Activated B cell treated with CpG ODN at 0.5 μM for 24 hours (primary cell): ENCODE data around the gene LDLRAD4. TPM values are rescaled to one million over a fixed set of nuclear protein-coding genes. Genes with fewer than 3 reads are reported as not detected.

Experiments
- ATAC-seq: fragments of 200-7000 bp; cut with Tn5 transposase; one replicate; pipeline ENCODE4 v1.10.0; 2021; ENCODE audit warnings: low read depth, mild to moderate bottlenecking, moderate library complexity
- CTCF ChIA-PET: fragments of 350-600 bp; sonication (Branson Sonifier 250); formaldehyde crosslinking; loops from one replicate; lab custom pipeline; 2021; ENCODE audit warnings: antibody characterized with exemption; lab: Charles Lee
- POLR2A ChIA-PET: fragments of 350-600 bp; sonication (Branson Sonifier 250); formaldehyde crosslinking; loops from one replicate; lab custom pipeline; 2021; ENCODE audit warnings: antibody characterized with exemption; lab: Charles Lee
- DNase-seq: peaks from one replicate; pipeline ENCODE4 v3.0.0; 2022
- H3K27ac Mint-ChIP-seq: one replicate; pipeline ENCODE4 v1.8.0; 2020; ENCODE audit warnings: mixed read lengths
- H3K27me3 Mint-ChIP-seq: one replicate; pipeline ENCODE4 v1.8.0; 2021; ENCODE audit warnings: mixed read lengths
- H3K36me3 Mint-ChIP-seq: one replicate; pipeline ENCODE4 v1.8.0; 2021; ENCODE audit warnings: low read depth, mixed read lengths
- H3K4me1 Mint-ChIP-seq: one replicate; pipeline ENCODE4 v1.8.0; 2021; ENCODE audit warnings: mixed read lengths
- H3K4me3 Mint-ChIP-seq: one replicate; pipeline ENCODE4 v1.8.0; 2020; ENCODE audit warnings: mild to moderate bottlenecking, mixed read lengths
- H3K9me3 Mint-ChIP-seq: one replicate; pipeline ENCODE4 v1.8.0; 2020; ENCODE audit warnings: mixed read lengths
- intact Hi-C: fragments of 100-400 bp; cut with micrococcal nuclease; formaldehyde crosslinking; loops from one replicate; pipeline ENCODE4 v1.15.1; 2024
- total RNA-seq: library from RNA; stranded (reverse); gene quantifications from 2 replicates; pipeline ENCODE4 v1.2.3, GENCODE V29; 2022
- TF ChIP-seq, protein P1 (sequence below): fragments of 200-600 bp; IDR thresholded peaks from one replicate; pipeline ENCODE4 v1.8.0; 2022; ENCODE audit warnings: antibody characterized with exemption, mild to moderate bottlenecking

LDLRAD4 gene
- total RNA-seq, 1 donor from 2014 or later = 66.9 TPM

DNA sequence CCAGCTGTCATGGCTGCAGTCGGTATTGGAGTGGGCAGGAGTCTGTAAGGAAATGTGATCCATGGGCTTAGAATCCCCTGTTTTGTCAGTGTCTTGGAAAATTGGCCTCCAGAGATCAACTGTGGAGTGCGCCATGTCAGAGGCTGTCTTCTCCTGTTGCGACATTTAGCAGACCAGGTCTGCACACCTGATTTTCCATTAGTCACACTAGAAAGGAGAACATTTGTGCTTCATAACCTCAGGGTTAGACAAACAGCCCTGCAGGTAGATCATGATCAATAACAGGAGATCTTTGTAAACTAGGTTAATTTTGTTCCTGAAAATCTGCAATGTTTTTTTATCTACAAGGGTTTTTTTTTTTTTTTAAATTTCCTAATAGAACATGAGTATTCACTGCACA, 28.0 kb downstream of the LDLRAD4 start:
- POLR2A ChIA-PET = no interaction called here
- TF ChIP-seq, protein P1, sequence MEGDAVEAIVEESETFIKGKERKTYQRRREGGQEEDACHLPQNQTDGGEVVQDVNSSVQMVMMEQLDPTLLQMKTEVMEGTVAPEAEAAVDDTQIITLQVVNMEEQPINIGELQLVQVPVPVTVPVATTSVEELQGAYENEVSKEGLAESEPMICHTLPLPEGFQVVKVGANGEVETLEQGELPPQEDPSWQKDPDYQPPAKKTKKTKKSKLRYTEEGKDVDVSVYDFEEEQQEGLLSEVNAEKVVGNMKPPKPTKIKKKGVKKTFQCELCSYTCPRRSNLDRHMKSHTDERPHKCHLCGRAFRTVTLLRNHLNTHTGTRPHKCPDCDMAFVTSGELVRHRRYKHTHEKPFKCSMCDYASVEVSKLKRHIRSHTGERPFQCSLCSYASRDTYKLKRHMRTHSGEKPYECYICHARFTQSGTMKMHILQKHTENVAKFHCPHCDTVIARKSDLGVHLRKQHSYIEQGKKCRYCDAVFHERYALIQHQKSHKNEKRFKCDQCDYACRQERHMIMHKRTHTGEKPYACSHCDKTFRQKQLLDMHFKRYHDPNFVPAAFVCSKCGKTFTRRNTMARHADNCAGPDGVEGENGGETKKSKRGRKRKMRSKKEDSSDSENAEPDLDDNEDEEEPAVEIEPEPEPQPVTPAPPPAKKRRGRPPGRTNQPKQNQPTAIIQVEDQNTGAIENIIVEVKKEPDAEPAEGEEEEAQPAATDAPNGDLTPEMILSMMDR = no peak
- CTCF ChIA-PET = no interaction called here
- DNase-seq (no peak), ATAC-seq (no peak)
- Mint-ChIP-seq H3K4me1 (no peaks in the 10 kb centered on the region), H3K36me3 (no peaks in the 10 kb centered on the region), H3K4me3 (no peak overlapping the region), H3K9me3 (peaks cover 7% of the 10 kb centered on the region), H3K27me3 (peaks cover 4% of the 10 kb centered on the region), H3K27ac (no peak overlapping the region)
- intact Hi-C loops = no loop called here

DNA sequence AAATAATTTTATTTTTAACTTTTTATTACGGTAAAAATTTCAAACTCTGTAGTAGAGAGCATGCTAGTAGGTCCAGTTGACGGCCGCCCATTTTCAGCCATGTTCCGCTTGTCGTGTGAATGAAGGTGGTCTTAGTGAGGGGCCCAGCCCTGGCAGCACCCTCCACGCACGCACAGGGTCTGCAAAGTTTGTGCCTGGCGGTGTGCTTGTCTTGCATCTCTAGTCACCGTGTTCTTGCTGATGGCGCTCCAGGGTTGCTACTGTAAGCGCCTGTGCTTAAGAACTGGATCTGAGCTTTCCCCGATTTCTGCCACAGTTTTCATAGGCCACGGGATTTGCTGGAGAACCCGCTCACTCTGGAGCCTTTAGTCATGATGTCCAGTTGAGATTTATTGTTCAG, 28.9 kb downstream of the LDLRAD4 start:
- Mint-ChIP-seq H3K4me3 (no peak overlapping the region), H3K27me3 (peaks cover 4% of the 10 kb centered on the region), H3K36me3 (no peaks in the 10 kb centered on the region), H3K9me3 (peaks cover 7% of the 10 kb centered on the region), H3K4me1 (no peaks in the 10 kb centered on the region), H3K27ac (no peak overlapping the region)
- intact Hi-C loops = no loop called here
- ChIA-PET POLR2A (no interaction called here), CTCF (no interaction called here)
- DNase-seq (no peak), ATAC-seq (no peak)
- TF ChIP-seq, protein P1 = no peak

GRCh38 chr18:13252686-13253410, 34.3 kb downstream of the LDLRAD4 start:
- intact Hi-C loops = no loop called here
- H3K36me3 Mint-ChIP-seq = no peaks in the 10 kb centered on the region
- no peak overlapping the region for H3K27ac Mint-ChIP-seq
- no peak overlapping the region for H3K4me3 Mint-ChIP-seq
- H3K9me3 Mint-ChIP-seq = peaks cover 7% of the 10 kb centered on the region
- TF ChIP-seq, protein P1 = no peak
- POLR2A ChIA-PET = no interaction called here
- CTCF ChIA-PET = no interaction called here
- peaks cover 10% of the 10 kb centered on the region for H3K27me3 Mint-ChIP-seq
- no peak for ATAC-seq
- no peak for DNase-seq
- no peaks in the 10 kb centered on the region for H3K4me1 Mint-ChIP-seq

GRCh38 chr18:13253786-13254688, 35.5 kb downstream of the LDLRAD4 start:
- peaks cover 7% of the 10 kb centered on the region for H3K9me3 Mint-ChIP-seq
- TF ChIP-seq, protein P1 = no peak
- no peak overlapping the region for H3K27ac Mint-ChIP-seq
- intact Hi-C loops = no loop called here
- H3K4me3 Mint-ChIP-seq = no peak overlapping the region
- no peaks in the 10 kb centered on the region for H3K36me3 Mint-ChIP-seq
- CTCF ChIA-PET = no interaction called here
- no peak for ATAC-seq
- no peaks in the 10 kb centered on the region for H3K4me1 Mint-ChIP-seq
- POLR2A ChIA-PET = no interaction called here
- peaks cover 10% of the 10 kb centered on the region for H3K27me3 Mint-ChIP-seq
- no peak for DNase-seq
